ENCODE measurements around the gene CNTN5.

The CNTN5 gene

DNA sequence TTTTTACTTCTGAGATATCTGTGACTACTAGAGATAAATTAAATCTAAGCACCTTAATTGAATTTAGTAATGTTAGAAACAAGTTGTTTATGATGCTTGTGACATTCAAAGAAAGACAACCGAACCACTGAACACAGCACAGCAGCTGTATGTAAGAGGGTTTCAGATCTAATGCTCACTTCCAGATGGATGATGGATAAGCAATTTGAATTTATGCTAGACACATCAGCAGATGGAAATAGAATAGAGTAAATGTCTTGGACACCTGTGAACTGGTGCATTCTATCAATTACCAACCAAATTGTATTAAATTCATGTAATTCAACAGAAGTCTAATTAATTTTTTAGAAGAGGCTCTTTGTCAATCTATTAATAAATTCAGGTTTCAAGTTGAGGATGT, 306.3 kb downstream of the CNTN5 start:
- H3K27ac ChIP-seq (ENCODE audit: extremely low read depth, low read depth, low read length) = no peak overlapping the region
- H3K36me3 ChIP-seq (ENCODE audit: control insufficient read depth in 2 of 2, insufficient read depth in 1 of 2, low read length in 2 of 2) = no peaks in the 10 kb centered on the region
- CTCF ChIA-PET = no interaction called here
- no peaks in the 10 kb centered on the region for H3K9me3 ChIP-seq (ENCODE audit: control insufficient read depth, insufficient read depth, low read depth, low read length)
- H3K4me3 ChIP-seq (ENCODE audit: low read depth, low read length) = no peak overlapping the region
- POLR2A ChIA-PET = no interaction called here
- no peak for TF ChIP-seq ZNF426 (tag by site-specific recombination; IDR thresholded peaks at IDR 0.05)
- no peak for TF ChIP-seq REPIN1 (tag by site-specific recombination; IDR thresholded peaks at IDR 0.05; ENCODE audit: low read depth)
- TF ChIP-seq PRDM1 (tag by site-specific recombination; IDR thresholded peaks at IDR 0.05) = no peak
- TF ChIP-seq HOXD13 (CRISPR knock-in tag; IDR thresholded peaks at IDR 0.05; ENCODE audit: borderline replicate concordance) = no peak
- TF ChIP-seq, protein P1, sequence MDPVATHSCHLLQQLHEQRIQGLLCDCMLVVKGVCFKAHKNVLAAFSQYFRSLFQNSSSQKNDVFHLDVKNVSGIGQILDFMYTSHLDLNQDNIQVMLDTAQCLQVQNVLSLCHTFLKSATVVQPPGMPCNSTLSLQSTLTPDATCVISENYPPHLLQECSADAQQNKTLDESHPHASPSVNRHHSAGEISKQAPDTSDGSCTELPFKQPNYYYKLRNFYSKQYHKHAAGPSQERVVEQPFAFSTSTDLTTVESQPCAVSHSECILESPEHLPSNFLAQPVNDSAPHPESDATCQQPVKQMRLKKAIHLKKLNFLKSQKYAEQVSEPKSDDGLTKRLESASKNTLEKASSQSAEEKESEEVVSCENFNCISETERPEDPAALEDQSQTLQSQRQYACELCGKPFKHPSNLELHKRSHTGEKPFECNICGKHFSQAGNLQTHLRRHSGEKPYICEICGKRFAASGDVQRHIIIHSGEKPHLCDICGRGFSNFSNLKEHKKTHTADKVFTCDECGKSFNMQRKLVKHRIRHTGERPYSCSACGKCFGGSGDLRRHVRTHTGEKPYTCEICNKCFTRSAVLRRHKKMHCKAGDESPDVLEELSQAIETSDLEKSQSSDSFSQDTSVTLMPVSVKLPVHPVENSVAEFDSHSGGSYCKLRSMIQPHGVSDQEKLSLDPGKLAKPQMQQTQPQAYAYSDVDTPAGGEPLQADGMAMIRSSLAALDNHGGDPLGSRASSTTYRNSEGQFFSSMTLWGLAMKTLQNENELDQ (tag by site-specific recombination; IDR thresholded peaks at IDR 0.05; ENCODE audit: low read depth) = no peak
- TF ChIP-seq ZNF169 (tag by site-specific recombination; IDR thresholded peaks at IDR 0.05) = no peak
- no peak for TF ChIP-seq ZNF561 (tag by site-specific recombination; IDR thresholded peaks at IDR 0.05; ENCODE audit: borderline replicate concordance)
- TF ChIP-seq ZNF837 (tag by site-specific recombination; IDR thresholded peaks at IDR 0.05) = no peak
- TF ChIP-seq, protein P2, sequence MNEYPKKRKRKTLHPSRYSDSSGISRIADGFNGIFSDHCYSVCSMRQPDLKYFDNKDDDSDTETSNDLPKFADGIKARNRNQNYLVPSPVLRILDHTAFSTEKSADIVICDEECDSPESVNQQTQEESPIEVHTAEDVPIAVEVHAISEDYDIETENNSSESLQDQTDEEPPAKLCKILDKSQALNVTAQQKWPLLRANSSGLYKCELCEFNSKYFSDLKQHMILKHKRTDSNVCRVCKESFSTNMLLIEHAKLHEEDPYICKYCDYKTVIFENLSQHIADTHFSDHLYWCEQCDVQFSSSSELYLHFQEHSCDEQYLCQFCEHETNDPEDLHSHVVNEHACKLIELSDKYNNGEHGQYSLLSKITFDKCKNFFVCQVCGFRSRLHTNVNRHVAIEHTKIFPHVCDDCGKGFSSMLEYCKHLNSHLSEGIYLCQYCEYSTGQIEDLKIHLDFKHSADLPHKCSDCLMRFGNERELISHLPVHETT (tag by site-specific recombination; IDR thresholded peaks at IDR 0.05) = no peak
- no peak for TF ChIP-seq ZSCAN16 (tag by site-specific recombination; IDR thresholded peaks at IDR 0.05)
- TF ChIP-seq ZBTB7A (tag by site-specific recombination; IDR thresholded peaks at IDR 0.05; ENCODE audit: low read depth) = no peak
- TF ChIP-seq, protein P3, sequence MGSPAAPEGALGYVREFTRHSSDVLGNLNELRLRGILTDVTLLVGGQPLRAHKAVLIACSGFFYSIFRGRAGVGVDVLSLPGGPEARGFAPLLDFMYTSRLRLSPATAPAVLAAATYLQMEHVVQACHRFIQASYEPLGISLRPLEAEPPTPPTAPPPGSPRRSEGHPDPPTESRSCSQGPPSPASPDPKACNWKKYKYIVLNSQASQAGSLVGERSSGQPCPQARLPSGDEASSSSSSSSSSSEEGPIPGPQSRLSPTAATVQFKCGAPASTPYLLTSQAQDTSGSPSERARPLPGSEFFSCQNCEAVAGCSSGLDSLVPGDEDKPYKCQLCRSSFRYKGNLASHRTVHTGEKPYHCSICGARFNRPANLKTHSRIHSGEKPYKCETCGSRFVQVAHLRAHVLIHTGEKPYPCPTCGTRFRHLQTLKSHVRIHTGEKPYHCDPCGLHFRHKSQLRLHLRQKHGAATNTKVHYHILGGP (tag by site-specific recombination; IDR thresholded peaks at IDR 0.05) = no peak
- TF ChIP-seq ZNF324 (tag by site-specific recombination; IDR thresholded peaks at IDR 0.05) = no peak
- TF ChIP-seq YY1 (tag by site-specific recombination; IDR thresholded peaks at IDR 0.05) = no peak
- no peak for TF ChIP-seq SALL2 (tag by site-specific recombination; IDR thresholded peaks at IDR 0.05; ENCODE audit: borderline replicate concordance)
- H3K4me1 ChIP-seq (ENCODE audit: control insufficient read depth, insufficient read depth, low read length) = no peaks in the 10 kb centered on the region

DNA sequence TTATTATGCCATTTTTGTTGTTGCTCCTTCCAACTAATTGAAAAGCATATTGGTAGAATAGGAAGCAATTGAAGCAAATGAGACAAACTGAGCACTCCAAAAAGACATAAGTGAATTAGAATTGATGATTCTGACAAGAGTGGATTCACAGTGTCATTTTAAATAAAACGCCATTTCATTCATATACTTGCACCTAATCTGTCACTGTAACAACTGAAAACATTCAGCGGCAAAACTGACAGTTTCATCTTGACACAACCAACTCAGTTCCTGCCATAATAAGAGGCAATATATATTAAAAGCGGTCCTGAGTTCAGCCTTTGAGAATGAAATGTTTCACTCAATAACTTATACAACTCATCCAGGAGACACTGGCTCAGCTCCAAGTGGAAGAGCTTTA, 306.8 kb downstream of the CNTN5 start:
- TF ChIP-seq ZNF658 (tag by site-specific recombination; IDR thresholded peaks at IDR 0.05) (no peak), ZFP3 (tag by site-specific recombination; IDR thresholded peaks at IDR 0.05; ENCODE audit: low read depth) (no peak), ZNF664 (tag by site-specific recombination; IDR thresholded peaks at IDR 0.05) (no peak), ZBTB7A (tag by site-specific recombination; IDR thresholded peaks at IDR 0.05; ENCODE audit: low read depth) (no peak), SETDB1 (IDR thresholded peaks at IDR 0.05; ENCODE audit: insufficient read length, low read length) (no peak), ZNF701 (tag by site-specific recombination; IDR thresholded peaks at IDR 0.05) (no peak), ZNF777 (tag by site-specific recombination; IDR thresholded peaks at IDR 0.05; ENCODE audit: borderline replicate concordance) (no peak), ZNF37A (tag by site-specific recombination; IDR thresholded peaks at IDR 0.05) (no peak)
- TF ChIP-seq, protein P4, sequence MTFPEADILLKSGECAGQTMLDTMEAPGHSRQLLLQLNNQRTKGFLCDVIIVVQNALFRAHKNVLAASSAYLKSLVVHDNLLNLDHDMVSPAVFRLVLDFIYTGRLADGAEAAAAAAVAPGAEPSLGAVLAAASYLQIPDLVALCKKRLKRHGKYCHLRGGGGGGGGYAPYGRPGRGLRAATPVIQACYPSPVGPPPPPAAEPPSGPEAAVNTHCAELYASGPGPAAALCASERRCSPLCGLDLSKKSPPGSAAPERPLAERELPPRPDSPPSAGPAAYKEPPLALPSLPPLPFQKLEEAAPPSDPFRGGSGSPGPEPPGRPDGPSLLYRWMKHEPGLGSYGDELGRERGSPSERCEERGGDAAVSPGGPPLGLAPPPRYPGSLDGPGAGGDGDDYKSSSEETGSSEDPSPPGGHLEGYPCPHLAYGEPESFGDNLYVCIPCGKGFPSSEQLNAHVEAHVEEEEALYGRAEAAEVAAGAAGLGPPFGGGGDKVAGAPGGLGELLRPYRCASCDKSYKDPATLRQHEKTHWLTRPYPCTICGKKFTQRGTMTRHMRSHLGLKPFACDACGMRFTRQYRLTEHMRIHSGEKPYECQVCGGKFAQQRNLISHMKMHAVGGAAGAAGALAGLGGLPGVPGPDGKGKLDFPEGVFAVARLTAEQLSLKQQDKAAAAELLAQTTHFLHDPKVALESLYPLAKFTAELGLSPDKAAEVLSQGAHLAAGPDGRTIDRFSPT (tag by site-specific recombination; IDR thresholded peaks at IDR 0.05) = no peak
- TF ChIP-seq, protein P5, sequence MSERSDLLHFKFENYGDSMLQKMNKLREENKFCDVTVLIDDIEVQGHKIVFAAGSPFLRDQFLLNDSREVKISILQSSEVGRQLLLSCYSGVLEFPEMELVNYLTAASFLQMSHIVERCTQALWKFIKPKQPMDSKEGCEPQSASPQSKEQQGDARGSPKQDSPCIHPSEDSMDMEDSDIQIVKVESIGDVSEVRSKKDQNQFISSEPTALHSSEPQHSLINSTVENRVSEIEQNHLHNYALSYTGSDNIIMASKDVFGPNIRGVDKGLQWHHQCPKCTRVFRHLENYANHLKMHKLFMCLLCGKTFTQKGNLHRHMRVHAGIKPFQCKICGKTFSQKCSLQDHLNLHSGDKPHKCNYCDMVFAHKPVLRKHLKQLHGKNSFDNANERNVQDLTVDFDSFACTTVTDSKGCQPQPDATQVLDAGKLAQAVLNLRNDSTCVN (tag by site-specific recombination; optimal IDR thresholded peaks at IDR 0.05) = no peak
- Histone ChIP-seq H3K9me3 (ENCODE audit: control insufficient read depth, insufficient read depth, low read depth, low read length) (no peaks in the 10 kb centered on the region), H3K27ac (ENCODE audit: extremely low read depth, low read depth, low read length) (no peak overlapping the region), H3K4me1 (ENCODE audit: control insufficient read depth, insufficient read depth, low read length) (no peaks in the 10 kb centered on the region), H3K36me3 (ENCODE audit: control insufficient read depth in 2 of 2, insufficient read depth in 1 of 2, low read length in 2 of 2) (no peaks in the 10 kb centered on the region), H3K4me3 (ENCODE audit: low read depth, low read length) (no peak overlapping the region)
- ChIA-PET CTCF (no interaction called here), POLR2A (no interaction called here)

All from HEK293 (cell line).